HG02588 (cell line): Measurements from ENCODE around the gene CDK12.

Source experiments
- ATAC-seq: cut with Tn5 transposase; IDR thresholded peaks from one replicate; pipeline ENCODE4 v1.9.1; 2021; ENCODE audit warnings: mild to moderate bottlenecking, moderate library complexity; ENCODE audit not compliant: unreplicated experiment

Gene CDK12

GRCh38 chr17:39579318-39580081 lies 118.2 kb downstream of the CDK12 start:
- ATAC-seq = no peak

- ATAC-seq = no peak
Observed at GRCh38 chr17:39580082-39580468, 118.8 kb downstream of the CDK12 start.

GRCh38 chr17:39581071-39581758 lies 119.9 kb downstream of the CDK12 start:
- no peak for ATAC-seq

- ATAC-seq = no peak
Observed at GRCh38 chr17:39581759-39582085, 120.4 kb downstream of the CDK12 start.

- ATAC-seq = no peak
Observed at GRCh38 chr17:39582658-39583057, 121.4 kb downstream of the CDK12 start.
